Dendritic cell treated with granulocyte-macrophage colony-stimulating factor and Interleukin-4, amounts not matched to agents 40 ng/mL and 50 ng/mL, for 4 days (primary cell): ENCODE results near the gene CLMN.

Experiments used
- H3K27ac Mint-ChIP-seq: one replicate; pipeline ENCODE4 v1.8.0; 2022; ENCODE audit warnings: mild to moderate bottlenecking, mixed read lengths
- H3K27me3 Mint-ChIP-seq: one replicate; pipeline ENCODE4 v1.8.0; 2022; ENCODE audit warnings: mild to moderate bottlenecking, mixed read lengths
- H3K36me3 Mint-ChIP-seq: one replicate; pipeline ENCODE4 v1.8.0; 2022; ENCODE audit warnings: low read depth, mixed read lengths
- H3K4me1 Mint-ChIP-seq: one replicate; pipeline ENCODE4 v1.8.0; 2022; ENCODE audit warnings: low read depth, mixed read lengths
- H3K4me3 Mint-ChIP-seq: one replicate; pipeline ENCODE4 v1.8.0; 2022; ENCODE audit warnings: mild to moderate bottlenecking, moderate library complexity, mixed read lengths
- H3K9me3 Mint-ChIP-seq: one replicate; pipeline ENCODE4 v1.8.0; 2022; ENCODE audit warnings: mixed read lengths
- intact Hi-C: fragments of 100-400 bp; cut with micrococcal nuclease; formaldehyde crosslinking; loops from one replicate; pipeline ENCODE4 v1.15.0; 2022

CLMN gene

DNA sequence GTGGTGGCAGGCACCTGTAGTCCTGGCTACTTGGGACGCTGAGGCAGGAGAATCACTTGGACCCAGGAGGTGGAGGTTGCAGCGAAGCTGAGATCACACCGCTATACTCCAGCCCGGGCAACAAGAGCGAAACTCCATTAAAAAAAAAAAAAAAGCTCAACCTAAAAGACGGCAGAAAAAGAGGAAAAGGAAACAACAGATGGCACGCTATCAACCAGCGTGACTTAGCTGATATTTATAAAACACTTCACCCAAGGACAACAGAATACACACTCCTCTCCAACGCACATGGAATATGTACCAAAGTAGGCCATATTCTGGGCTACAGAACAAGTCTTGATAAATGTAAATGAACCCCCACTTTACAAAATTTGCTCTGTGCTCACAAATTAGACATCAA lies 34.0 kb upstream of the CLMN start:
- H3K4me1 Mint-ChIP-seq = peaks cover 5% of the 10 kb centered on the region
- peaks cover 12% of the 10 kb centered on the region for H3K27me3 Mint-ChIP-seq
- H3K27ac Mint-ChIP-seq = peak overlapping the region; percentile 63
- no peaks in the 10 kb centered on the region for H3K36me3 Mint-ChIP-seq
- no peak overlapping the region for H3K4me3 Mint-ChIP-seq
- intact Hi-C loops = no loop called here
- peaks cover 9% of the 10 kb centered on the region for H3K9me3 Mint-ChIP-seq

DNA sequence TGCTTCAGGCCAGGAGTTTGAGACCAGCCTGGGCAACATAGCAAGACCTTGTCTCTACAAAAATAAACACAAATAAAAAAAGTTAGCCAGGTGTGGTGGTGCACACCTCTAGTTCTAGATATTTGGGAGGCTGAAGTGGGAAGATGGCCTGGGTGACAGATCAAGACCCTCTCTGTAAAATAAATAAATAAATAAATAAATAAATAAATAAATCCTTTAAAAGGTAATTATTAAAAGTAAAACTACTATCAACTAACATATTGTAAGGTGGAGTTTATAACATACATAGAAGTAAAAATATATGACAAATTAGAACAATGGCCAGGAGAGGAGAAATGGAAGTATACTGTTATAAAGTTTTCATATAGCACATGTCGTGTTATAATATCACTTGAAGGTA lies 33.3 kb upstream of the CLMN start:
- Mint-ChIP-seq H3K4me1 (peaks cover 5% of the 10 kb centered on the region), H3K36me3 (no peaks in the 10 kb centered on the region), H3K9me3 (peaks cover 9% of the 10 kb centered on the region), H3K27ac (no peak overlapping the region), H3K4me3 (no peak overlapping the region), H3K27me3 (peaks cover 15% of the 10 kb centered on the region)
- intact Hi-C loops = no loop called here

DNA sequence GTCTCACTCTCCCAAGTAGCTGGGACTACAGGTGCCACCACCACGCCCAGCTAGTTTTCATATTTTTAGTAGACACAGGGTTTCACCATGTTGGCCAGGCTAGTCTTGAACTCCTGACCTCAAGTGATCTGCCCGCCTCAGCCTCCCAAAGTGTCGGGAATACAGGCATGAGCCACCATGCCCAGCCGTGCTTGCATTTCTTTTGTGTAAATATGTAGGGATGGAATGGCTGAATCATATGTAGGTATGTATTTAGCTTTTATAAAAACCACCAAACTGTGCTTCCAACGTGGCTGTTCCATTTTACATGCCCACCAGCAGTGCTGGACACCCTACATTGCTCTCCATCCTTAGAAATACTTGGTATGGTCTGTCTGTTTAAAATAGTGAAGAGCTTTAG lies 32.8 kb upstream of the CLMN start:
- intact Hi-C loops = no loop called here
- Mint-ChIP-seq H3K27ac (no peak overlapping the region), H3K36me3 (no peaks in the 10 kb centered on the region), H3K27me3 (peaks cover 15% of the 10 kb centered on the region), H3K4me3 (no peak overlapping the region), H3K4me1 (peaks cover 5% of the 10 kb centered on the region), H3K9me3 (peaks cover 9% of the 10 kb centered on the region)

DNA sequence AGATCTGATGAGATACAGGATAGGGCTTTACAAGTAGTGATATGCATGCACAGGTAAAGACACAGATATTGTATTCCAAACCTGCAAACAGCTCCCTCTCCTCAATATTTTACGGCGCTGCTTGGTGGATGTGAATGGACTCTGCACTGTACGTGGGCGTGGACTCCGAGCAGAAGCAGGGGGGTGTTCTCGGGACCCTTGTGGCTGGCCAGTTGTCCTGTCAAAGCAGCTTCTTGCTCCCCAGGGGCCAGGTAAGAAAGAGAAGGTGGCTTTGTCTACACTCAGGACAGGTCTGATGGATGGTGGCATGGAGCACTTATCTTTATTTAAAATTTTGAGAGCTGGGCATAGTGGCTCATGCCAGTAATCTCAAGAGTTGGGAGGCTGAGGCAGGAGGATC lies 29.5 kb upstream of the CLMN start:
- Mint-ChIP-seq H3K4me1 (peaks cover 5% of the 10 kb centered on the region), H3K4me3 (no peak overlapping the region), H3K27ac (no peak overlapping the region), H3K36me3 (no peaks in the 10 kb centered on the region), H3K27me3 (peaks cover 16% of the 10 kb centered on the region), H3K9me3 (peaks cover under 1% of the 10 kb centered on the region)
- intact Hi-C loops = no loop called here

DNA sequence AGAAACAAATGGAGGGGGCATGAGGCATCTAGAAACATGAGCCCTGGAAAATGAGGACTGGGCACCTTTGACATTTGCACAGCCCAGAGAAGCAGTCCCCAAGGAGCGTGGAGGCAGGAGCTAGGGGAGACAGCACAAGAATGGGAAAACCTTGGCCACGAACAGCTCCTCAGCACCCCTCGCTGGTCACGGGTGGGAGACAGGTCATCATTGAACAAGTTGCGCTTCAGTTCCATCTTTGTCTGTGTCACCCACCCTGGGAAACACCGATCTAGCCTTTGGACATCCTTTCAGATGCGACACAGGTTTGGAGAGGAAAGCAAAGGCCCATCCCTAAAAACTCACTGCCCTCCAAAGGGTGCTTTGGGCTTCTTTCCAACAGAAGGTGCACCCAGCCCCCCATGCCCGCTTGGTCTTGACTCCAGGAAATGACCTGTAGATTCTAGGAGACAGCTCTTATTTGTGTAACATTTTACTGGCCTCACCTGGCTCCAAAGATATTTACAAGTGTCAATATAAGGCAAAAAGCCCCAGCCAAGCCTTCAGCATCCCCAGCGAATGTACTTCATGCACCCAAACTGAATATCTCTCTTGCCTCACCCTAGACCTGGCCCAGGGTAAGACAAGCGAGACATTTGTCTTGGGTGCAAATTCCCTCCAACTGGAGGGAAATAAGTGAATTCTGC lies 28.8 kb upstream of the CLMN start:
- H3K4me3 Mint-ChIP-seq = no peak overlapping the region
- H3K27ac Mint-ChIP-seq = no peak overlapping the region
- no peaks in the 10 kb centered on the region for H3K36me3 Mint-ChIP-seq
- H3K9me3 Mint-ChIP-seq = no peaks in the 10 kb centered on the region
- peaks cover 16% of the 10 kb centered on the region for H3K27me3 Mint-ChIP-seq
- intact Hi-C loops = no loop called here
- H3K4me1 Mint-ChIP-seq = peaks cover 1% of the 10 kb centered on the region

DNA sequence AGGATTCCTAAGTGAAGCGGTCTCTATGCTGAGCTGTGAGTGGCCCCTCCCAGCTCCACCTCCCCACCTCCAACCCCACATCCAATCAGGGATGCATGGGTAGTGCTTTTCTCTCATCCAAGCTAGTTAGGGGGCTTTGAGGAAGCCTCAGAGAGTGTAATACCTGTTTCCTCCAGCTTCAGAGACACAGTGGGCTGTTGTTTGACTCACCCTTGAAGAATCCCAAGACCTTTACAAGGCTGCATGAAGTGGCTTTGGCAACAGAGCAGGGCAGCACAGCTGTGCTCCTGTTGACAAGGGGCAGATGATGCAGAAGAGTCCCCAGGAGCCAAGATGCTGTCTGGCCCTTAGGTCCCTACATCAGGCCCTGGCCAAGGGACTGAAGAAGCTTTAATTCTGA lies 27.1 kb upstream of the CLMN start:
- H3K36me3 Mint-ChIP-seq = no peaks in the 10 kb centered on the region
- no peaks in the 10 kb centered on the region for H3K9me3 Mint-ChIP-seq
- H3K4me3 Mint-ChIP-seq = no peak overlapping the region
- no peaks in the 10 kb centered on the region for H3K4me1 Mint-ChIP-seq
- intact Hi-C loops = no loop called here
- H3K27ac Mint-ChIP-seq = no peak overlapping the region
- peaks cover 11% of the 10 kb centered on the region for H3K27me3 Mint-ChIP-seq

DNA sequence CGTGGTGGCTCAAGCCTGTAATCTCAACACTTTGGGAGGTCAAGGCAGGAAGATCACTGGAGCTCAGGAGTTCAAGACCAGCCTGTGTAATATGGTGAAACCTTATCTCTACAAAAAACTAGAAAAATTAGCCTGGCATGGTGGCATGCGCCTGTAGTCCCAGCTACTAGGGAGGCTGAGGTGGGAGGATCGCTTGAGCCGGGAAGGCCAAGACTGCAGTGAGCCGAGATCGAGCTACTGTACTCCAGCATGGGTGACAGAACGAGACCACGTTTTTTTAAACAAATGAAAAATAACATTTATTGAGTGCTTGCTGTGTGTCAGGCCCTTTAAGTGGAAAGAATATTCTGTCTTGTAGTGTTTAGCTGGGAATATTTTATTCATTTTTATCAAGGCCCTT lies 26.6 kb upstream of the CLMN start:
- Mint-ChIP-seq H3K9me3 (no peaks in the 10 kb centered on the region), H3K4me3 (no peak overlapping the region), H3K27ac (no peak overlapping the region), H3K4me1 (no peaks in the 10 kb centered on the region), H3K27me3 (peaks cover 11% of the 10 kb centered on the region), H3K36me3 (no peaks in the 10 kb centered on the region)
- intact Hi-C loops = no loop called here

DNA sequence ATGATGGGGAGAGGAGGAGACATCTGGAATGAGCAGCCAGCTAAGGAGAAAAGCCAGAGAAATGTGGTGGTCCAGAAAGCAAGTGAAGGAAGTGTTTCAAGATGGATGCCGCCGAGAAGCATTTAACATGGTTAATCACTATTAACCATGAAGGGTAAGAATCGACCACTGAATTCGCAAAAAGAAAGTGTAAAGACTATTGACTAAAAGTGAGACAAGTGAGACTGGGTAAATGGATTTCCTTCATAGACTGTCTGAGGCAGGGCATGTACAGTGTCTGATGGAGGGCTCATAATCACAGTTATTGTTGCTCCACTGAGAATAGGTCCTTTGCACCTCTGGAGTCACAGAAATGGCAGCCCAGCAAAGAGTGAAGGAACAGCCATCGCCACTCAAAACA lies 25.3 kb upstream of the CLMN start:
- intact Hi-C loops = no loop called here
- no peaks in the 10 kb centered on the region for H3K9me3 Mint-ChIP-seq
- no peaks in the 10 kb centered on the region for H3K36me3 Mint-ChIP-seq
- H3K4me1 Mint-ChIP-seq = no peaks in the 10 kb centered on the region
- no peak overlapping the region for H3K27ac Mint-ChIP-seq
- no peak overlapping the region for H3K4me3 Mint-ChIP-seq
- H3K27me3 Mint-ChIP-seq = peaks cover 14% of the 10 kb centered on the region

DNA sequence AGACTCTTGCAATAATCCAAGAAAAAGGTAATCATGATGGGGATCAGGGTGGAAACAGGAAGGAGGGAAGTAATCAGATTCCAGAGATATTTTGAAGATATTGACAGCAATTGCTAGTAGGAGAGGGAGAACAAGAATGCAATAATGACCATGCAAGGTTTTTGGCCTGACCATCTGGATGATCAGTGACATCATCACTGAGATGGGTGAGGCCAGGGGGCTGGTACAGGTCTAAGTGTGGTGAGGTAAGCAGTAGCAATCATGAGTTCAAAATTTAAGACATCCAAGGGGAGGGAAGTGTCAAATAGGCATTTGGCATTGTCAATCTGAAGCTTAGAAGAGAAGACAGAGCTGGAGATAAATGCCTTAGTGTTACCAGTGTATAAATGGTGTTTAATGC lies 24.8 kb upstream of the CLMN start:
- intact Hi-C loops = no loop called here
- H3K9me3 Mint-ChIP-seq = no peaks in the 10 kb centered on the region
- H3K4me3 Mint-ChIP-seq = no peak overlapping the region
- no peaks in the 10 kb centered on the region for H3K4me1 Mint-ChIP-seq
- H3K27ac Mint-ChIP-seq = no peak overlapping the region
- H3K36me3 Mint-ChIP-seq = no peaks in the 10 kb centered on the region
- H3K27me3 Mint-ChIP-seq = peaks cover 14% of the 10 kb centered on the region

DNA sequence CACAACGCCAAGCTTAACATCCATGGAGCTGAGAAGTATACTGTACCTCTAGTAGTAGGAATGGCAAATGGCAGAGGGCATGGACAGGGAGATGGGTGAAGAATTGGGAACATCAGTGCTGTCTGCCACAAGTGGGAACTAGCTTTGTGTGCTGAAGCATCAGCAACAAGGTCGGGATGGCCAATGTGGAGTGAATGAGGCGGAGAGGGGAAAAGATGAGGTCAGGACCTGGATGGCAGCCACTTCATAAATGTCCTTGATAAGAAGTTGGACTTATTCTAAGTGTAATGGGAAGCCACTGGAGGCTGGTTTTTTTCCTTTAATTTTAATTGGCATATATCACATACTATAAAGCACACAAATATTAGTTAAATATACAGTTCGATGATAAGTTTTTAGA lies 21.9 kb upstream of the CLMN start:
- Mint-ChIP-seq H3K9me3 (no peaks in the 10 kb centered on the region), H3K27me3 (peaks cover 20% of the 10 kb centered on the region), H3K4me1 (no peaks in the 10 kb centered on the region), H3K36me3 (no peaks in the 10 kb centered on the region), H3K27ac (no peak overlapping the region), H3K4me3 (no peak overlapping the region)
- intact Hi-C loops = no loop called here

DNA sequence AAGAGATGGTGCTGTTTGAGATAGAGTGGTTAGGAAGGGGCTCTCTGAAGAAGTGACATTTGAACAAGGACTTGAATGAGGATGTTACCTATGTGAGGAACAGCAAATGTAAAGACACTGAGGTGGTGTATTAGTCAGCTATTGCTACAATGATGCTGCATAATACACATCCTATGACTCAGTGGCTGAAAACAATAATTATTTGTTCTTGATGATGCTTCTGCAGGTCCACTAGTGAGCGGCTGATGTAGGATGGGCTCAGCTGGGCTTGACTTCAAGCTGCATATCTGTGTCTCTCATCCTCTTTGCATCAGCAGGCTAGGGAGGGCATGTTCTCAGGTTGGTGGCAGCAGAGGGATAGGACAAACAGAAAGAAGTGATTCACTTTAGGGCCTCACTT lies 21.4 kb upstream of the CLMN start:
- no peak overlapping the region for H3K27ac Mint-ChIP-seq
- H3K4me1 Mint-ChIP-seq = no peaks in the 10 kb centered on the region
- peaks cover 24% of the 10 kb centered on the region for H3K27me3 Mint-ChIP-seq
- H3K4me3 Mint-ChIP-seq = no peak overlapping the region
- intact Hi-C loops = no loop called here
- no peaks in the 10 kb centered on the region for H3K36me3 Mint-ChIP-seq
- H3K9me3 Mint-ChIP-seq = no peaks in the 10 kb centered on the region

DNA sequence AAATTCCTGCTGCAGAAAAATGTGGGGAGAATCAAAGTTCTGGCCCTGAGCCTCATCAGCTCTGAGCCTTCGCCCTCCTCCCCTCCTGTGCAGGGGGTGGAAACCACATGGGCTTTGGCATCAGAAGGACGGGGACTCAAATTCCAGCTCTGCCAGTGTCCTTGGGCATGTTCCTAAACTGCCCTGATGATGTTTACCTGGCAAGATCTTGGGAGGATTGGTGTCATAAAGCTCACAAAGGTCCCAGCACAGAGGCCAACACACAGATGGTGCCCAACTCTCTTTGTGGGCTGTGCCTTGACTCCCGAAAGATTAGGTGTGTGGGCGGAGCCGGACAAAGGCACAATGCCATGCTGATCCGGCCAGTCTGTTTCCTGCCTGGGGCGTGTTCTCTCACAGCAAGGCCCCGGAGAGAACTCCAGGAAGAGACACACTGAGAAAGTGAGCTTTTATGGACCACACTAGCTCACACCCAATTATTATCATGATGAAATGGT lies 20.5 kb upstream of the CLMN start:
- Mint-ChIP-seq H3K27me3 (peaks cover 27% of the 10 kb centered on the region), H3K4me3 (no peak overlapping the region)

DNA sequence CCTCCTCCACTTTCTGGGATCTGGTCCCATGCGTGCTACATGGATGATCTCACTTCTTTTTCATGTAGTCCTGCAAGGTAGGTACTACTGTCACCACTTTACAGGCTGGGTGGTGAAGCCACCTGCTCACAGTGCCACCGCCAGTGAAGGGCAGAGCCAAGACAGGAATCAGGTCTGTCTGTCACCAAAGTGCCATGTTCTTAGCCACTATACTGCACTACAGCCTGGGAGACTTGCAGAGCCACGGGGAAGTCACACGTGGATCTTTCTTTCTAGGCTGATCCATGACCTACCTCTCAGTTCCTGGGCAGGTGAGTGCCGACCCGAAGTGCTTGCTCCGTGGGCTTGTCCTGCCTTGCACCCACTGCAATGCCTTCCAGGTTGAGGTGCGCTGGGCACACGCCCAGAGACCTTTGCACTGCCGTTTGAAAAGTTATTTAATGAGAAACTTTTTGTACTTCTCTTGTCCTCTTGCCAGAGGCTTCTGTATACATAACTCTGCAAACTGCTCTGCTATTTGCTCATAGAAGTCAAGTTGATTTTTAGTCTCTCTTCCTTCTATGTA lies 19.7 kb upstream of the CLMN start:
- intact Hi-C loops = no loop called here
- no peak overlapping the region for H3K27ac Mint-ChIP-seq
- no peaks in the 10 kb centered on the region for H3K9me3 Mint-ChIP-seq
- H3K4me3 Mint-ChIP-seq = no peak overlapping the region
- no peaks in the 10 kb centered on the region for H3K4me1 Mint-ChIP-seq
- H3K27me3 Mint-ChIP-seq = peaks cover 32% of the 10 kb centered on the region
- H3K36me3 Mint-ChIP-seq = no peaks in the 10 kb centered on the region

More for the DNA sequence above, 20.5 kb upstream of the CLMN start:
- H3K36me3 Mint-ChIP-seq = no peaks in the 10 kb centered on the region
- H3K27ac Mint-ChIP-seq = no peak overlapping the region
- H3K9me3 Mint-ChIP-seq = no peaks in the 10 kb centered on the region
- intact Hi-C loops = no loop called here
- no peaks in the 10 kb centered on the region for H3K4me1 Mint-ChIP-seq

DNA sequence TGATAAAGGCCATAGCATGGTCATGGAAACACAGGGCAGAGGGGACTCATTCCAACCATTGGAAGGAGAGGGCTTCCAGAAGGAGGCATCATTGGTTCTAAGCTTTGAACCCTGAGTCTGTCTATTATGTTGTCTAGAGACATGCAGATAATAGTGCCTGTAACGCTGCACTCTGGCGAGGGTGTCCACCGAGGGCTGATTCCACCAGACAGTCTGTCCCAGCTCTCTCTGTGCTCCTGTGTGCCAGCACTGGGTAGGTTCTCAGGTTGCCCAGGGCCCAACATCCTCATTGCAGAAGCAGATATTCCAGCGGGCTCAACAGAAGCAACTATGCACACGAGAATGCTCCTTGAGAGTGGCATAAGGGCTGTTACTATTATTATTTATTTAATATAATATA lies 18.7 kb upstream of the CLMN start:
- Mint-ChIP-seq H3K9me3 (no peaks in the 10 kb centered on the region), H3K27me3 (peaks cover 31% of the 10 kb centered on the region), H3K4me1 (no peaks in the 10 kb centered on the region), H3K27ac (no peak overlapping the region), H3K4me3 (no peak overlapping the region), H3K36me3 (no peaks in the 10 kb centered on the region)
- intact Hi-C loops = no loop called here

DNA sequence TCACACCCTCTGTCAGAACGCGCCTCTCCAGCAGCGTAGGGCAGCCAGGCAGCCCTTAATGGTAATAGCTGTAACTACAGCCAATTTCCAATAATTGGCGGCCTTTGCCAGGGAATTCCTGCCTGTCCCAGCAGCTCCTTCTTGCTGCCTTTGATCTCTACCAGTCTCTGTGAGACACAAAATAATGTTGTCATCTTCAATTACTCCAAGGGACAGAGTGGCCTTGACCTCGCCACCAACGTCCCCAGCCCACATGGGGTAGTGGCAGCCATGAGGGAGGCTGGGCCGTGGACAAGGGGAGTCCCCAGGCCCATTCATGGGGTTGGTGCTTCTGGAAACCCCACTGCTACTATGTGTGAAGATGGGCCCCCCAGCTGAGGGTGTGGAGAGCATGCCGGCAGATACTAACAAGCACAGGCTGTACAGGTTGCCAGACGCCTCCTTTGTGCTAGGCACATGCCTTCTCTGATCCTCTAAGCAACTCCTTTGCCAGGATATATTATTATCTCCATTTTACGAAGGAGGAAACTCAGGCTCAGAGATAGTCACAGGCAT lies 17.4 kb upstream of the CLMN start:
- Mint-ChIP-seq H3K4me1 (no peaks in the 10 kb centered on the region), H3K36me3 (no peaks in the 10 kb centered on the region), H3K27ac (no peak overlapping the region), H3K9me3 (no peaks in the 10 kb centered on the region), H3K4me3 (no peak overlapping the region), H3K27me3 (peaks cover 33% of the 10 kb centered on the region)
- intact Hi-C loops = no loop called here
